ENCODE results near the gene PTPRA.

Gene PTPRA

GRCh38 chr20:3084986-3085360 lies 211.7 kb downstream of the PTPRA start:
- Histone ChIP-seq H3K4me2 (no peak overlapping the region), H4K20me1 (peaks cover 0 to 7% (median 0%) of the 10 kb centered on the region in 11 experiments; a peak in 5 of 22 replicates), H3K4me3 (no peak overlapping the region), H3K27me3 (peaks cover 51 to 63% (median 59%) of the 10 kb centered on the region in 11 experiments), H3K9me3 (replicated peaks in 1 of 11) (0 out of 22 replicates have a peak, but pooled peaks cover 0 to 3% (median 0%) of the 10 kb centered on the region in 11 experiments), H3K4me1 (no peaks in the 10 kb centered on the region), H3K27ac (no peak overlapping the region), H3K9ac (no peak overlapping the region), H3K36me3 (no peaks in the 10 kb centered on the region)
- no peak for TF ChIP-seq Cebpa-rat (IDR thresholded peaks at IDR 0.05)

- Histone ChIP-seq H3K9ac (no peak overlapping the region), H4K20me1 (peaks cover 0 to 7% (median 0%) of the 10 kb centered on the region in 11 experiments; a peak in 5 of 22 replicates), H3K4me2 (no peak overlapping the region), H3K4me3 (no peak overlapping the region), H3K36me3 (no peaks in the 10 kb centered on the region), H3K4me1 (peaks cover 0 to 6% (median 4%) of the 10 kb centered on the region in 10 experiments; a peak in 10 of 20 replicates), H3K27me3 (peaks cover 48 to 63% (median 58%) of the 10 kb centered on the region in 11 experiments), H3K27ac (no peak overlapping the region), H3K9me3 (replicated peaks in 1 of 11) (0 out of 22 replicates have a peak, but pooled peaks cover 0 to 3% (median 0%) of the 10 kb centered on the region in 11 experiments)
- no peak for TF ChIP-seq Cebpa-rat (IDR thresholded peaks at IDR 0.05)
Measured at GRCh38 chr20:3085571-3086072, 212.3 kb downstream of the PTPRA start.

- peaks cover 1 to 20% (median 18%) of the 10 kb centered on the region in 10 experiments for H3K4me1 ChIP-seq
- H4K20me1 ChIP-seq, result peaks cover 0 to 7% (median 0%) of the 10 kb centered on the region in 11 experiments; a peak in 5 of 22 replicates
- no peak overlapping the region for H3K4me3 ChIP-seq
- no peak overlapping the region for H3K4me2 ChIP-seq
- H3K9me3 ChIP-seq (replicated peaks in 1 of 11), result peaks cover 0 to 6% (median 0%) of the 10 kb centered on the region in 11 experiments; a peak in 2 of 22 replicates
- peaks cover 48 to 63% (median 58%) of the 10 kb centered on the region in 11 experiments for H3K27me3 ChIP-seq
- no peaks in the 10 kb centered on the region for H3K36me3 ChIP-seq
- TF ChIP-seq Cebpa-rat (IDR thresholded peaks at IDR 0.05), result no peak
- no peak overlapping the region for H3K9ac ChIP-seq
- H3K27ac ChIP-seq, result no peak overlapping the region
Measured at GRCh38 chr20:3088031-3088430, 214.8 kb downstream of the PTPRA start.

Measured in BLaER1 treated with 17β-estradiol and CSF1 and Interleukin-3, amounts not matched to agents 10 nM and 100 nM (cell line).